Measurements from ENCODE around the gene ITGB3. TPM values are rescaled to one million over a fixed set of nuclear protein-coding genes. Genes with fewer than 3 reads are reported as not detected.

The ITGB3 gene
- total RNA-seq, 4 donors from 2014 or later = 102 to 260 (median 149) TPM

GRCh38 chr17:47225911-47226688, 27.5 kb upstream of the ITGB3 start:
- no peak for TF ChIP-seq CTCF (IDR thresholded peaks at IDR 0.05)
- TF ChIP-seq POLR2A (IDR thresholded peaks at IDR 0.05) = no peak
- 90 to 98% methylated on average over 2 of the region's 2 CpGs for WGBS, 2 donors
- DNase-seq = no peak
- peaks cover 30 to 38% of the 10 kb centered on the region in 2 donors for H3K4me1 ChIP-seq
- H3K4me3 ChIP-seq (replicated peaks in 1 of 3) = no peak overlapping the region
- H3K27me3 ChIP-seq = no peaks in the 10 kb centered on the region
- no peaks in the 10 kb centered on the region for H3K9me3 ChIP-seq
- H3K36me3 ChIP-seq = no peaks in the 10 kb centered on the region
- peak overlapping the region; percentile 52 to 94 (median 88) for H3K27ac ChIP-seq
- intact Hi-C loops (cut with DNase I) = loop anchor here (5.0 kb wide), 1 partner anchor 91 kb away; no protein-coding TSS in a partner anchor

GRCh38 chr17:47227862-47228261, 25.8 kb upstream of the ITGB3 start:
- no peak for DNase-seq
- peaks cover 44 to 56% of the 10 kb centered on the region in 2 donors for H3K4me1 ChIP-seq
- peak overlapping the region in 1 of 3 donors; percentile 34 for H3K27ac ChIP-seq
- no peak overlapping the region for H3K4me3 ChIP-seq (replicated peaks in 1 of 3)
- no peaks in the 10 kb centered on the region for H3K27me3 ChIP-seq
- H3K9me3 ChIP-seq = no peaks in the 10 kb centered on the region
- no peaks in the 10 kb centered on the region for H3K36me3 ChIP-seq
- TF ChIP-seq POLR2A (IDR thresholded peaks at IDR 0.05) (no peak), CTCF (IDR thresholded peaks at IDR 0.05) (no peak)
- intact Hi-C loops (cut with DNase I) = loop anchor here (5.0 kb wide), 1 partner anchor 89 kb away; no protein-coding TSS in a partner anchor
- 87 to 88% methylated on average over 2 of the region's 2 CpGs for WGBS, 2 donors

GRCh38 chr17:47229535-47230443, 23.8 kb upstream of the ITGB3 start:
- Histone ChIP-seq H3K27ac (peak overlapping the region; percentile 84 to 97 (median 93)), H3K27me3 (no peaks in the 10 kb centered on the region), H3K36me3 (no peaks in the 10 kb centered on the region), H3K4me3 (replicated peaks in 1 of 3) (no peak overlapping the region), H3K9me3 (no peaks in the 10 kb centered on the region), H3K4me1 (peaks cover 40 to 54% of the 10 kb centered on the region in 2 donors)
- TF ChIP-seq POLR2A (IDR thresholded peaks at IDR 0.05) (peak in 1 of 2 donors; percentile 63), CTCF (IDR thresholded peaks at IDR 0.05) (peak; percentile 95 to 99 (median 99))
- DNase-seq = peak; percentile 94
- intact Hi-C loops (cut with DNase I) = loop anchor here (5.0 to 10.0 kb wide), 2 partner anchors 88 to 395 kb away; no protein-coding TSS in a partner anchor
- WGBS, 2 donors = 7% methylated on average over 22 of the region's 22 CpGs

GRCh38 chr17:47230864-47231263, 22.8 kb upstream of the ITGB3 start:
- Histone ChIP-seq H3K27ac (peak overlapping the region; percentile 85 to 97 (median 93)), H3K36me3 (no peaks in the 10 kb centered on the region), H3K9me3 (no peaks in the 10 kb centered on the region), H3K27me3 (no peaks in the 10 kb centered on the region), H3K4me3 (replicated peaks in 1 of 3) (no peak overlapping the region), H3K4me1 (peaks cover 31 to 43% of the 10 kb centered on the region in 2 donors)
- intact Hi-C loops (cut with DNase I) = loop anchor here (10.0 kb wide), 1 partner anchor 394 kb away; no protein-coding TSS in a partner anchor
- DNase-seq = peak; percentile 93 to 94
- WGBS, 2 donors = 35 to 42% methylated on average over 10 of the region's 10 CpGs
- no peak for TF ChIP-seq CTCF (IDR thresholded peaks at IDR 0.05)
- TF ChIP-seq POLR2A (IDR thresholded peaks at IDR 0.05) = peak in 1 of 2 donors; percentile 54

Measured in thyroid gland (tissue), 4 donors.